GM12873 (cell line): Measurements from ENCODE around the gene STXBP1.

ENCODE experiments used
- CTCF ChIP-seq: IDR thresholded peaks from 2 replicates; pipeline ENCODE4 v1.5.1; 2012; ENCODE audit warnings: low read depth, mild to moderate bottlenecking, moderate library complexity, low read length, control low read depth; ENCODE audit not compliant: insufficient read depth; ENCODE audit errors: missing control alignments

The STXBP1 gene

DNA sequence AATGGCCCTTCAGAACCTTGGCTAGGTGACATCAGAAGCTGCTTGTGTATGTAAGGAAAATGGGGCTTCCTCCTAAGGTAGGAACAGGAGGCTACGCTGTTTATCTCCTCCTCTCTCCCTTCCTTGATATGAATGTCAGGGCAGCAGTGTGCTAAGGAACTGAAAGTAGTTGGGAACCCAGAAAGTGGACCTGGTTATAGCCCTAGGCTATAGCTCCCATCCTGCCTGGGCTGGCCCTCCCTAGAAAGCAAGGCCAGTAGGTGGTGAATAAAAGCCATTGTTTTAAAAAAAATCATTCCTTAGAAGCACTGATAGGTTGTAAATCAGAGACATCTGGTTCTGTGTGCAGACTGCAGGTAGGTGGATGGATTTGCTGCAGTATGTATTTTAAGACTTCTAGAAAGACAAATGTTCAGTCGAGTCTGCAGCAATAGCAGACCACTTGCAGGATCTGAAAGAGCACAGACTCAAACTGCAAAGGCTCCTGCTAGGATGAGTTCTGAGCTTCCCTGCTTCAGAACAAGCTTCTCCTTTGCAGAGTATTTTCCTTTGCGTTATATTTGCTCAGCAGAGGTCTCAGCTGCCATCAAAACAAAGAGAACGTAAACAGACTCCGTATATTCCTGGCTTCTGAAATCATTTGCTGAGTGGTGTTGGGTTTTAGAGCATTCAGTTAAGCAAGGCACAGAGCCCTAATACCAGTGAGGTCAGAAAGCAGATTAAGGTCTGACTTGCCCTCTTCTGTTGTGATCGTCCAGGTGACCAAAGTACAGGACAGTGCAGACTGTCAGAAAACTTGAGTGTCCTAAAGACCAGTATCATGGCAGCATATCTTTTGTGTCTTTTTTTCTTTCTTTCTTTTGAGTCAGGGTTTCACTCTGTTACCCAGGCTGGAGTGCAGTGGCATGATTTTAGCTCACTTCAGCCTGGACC lies 74.7 kb downstream of the STXBP1 start:
- TF ChIP-seq CTCF, result no peak

DNA sequence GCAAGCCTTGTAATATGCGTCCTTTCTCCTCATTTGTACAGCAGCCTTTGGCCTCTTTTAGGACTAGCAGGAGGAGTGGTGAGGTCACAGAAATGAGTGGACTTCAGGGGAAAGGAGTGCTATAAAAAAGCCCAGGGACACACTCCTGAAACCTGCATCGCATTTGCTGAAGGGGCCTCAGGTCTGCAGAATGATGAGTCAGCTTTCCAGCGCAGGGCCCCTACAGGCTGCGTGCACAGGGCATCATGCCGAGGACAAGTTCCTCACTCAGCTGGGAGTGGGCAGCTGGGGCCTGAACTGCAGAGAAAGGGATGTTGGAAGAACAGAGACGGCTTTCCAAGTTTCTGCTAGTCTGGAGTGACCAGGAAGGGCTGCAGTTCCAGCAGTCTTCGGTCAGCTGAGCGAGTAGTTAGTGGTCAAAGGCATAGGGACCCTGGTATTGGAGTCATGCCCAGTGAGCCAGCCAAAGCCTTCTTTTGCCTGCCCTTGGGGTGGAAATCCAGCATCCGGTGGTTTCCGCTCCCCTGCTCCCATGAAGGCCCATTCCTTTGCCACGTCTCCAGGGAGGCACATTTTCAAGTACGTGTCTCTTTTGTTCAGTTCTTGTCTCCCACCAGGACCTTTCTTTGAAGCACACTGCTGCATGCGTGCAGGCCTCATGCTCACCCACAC lies 77.4 kb downstream of the STXBP1 start:
- TF ChIP-seq CTCF, result no peak

DNA sequence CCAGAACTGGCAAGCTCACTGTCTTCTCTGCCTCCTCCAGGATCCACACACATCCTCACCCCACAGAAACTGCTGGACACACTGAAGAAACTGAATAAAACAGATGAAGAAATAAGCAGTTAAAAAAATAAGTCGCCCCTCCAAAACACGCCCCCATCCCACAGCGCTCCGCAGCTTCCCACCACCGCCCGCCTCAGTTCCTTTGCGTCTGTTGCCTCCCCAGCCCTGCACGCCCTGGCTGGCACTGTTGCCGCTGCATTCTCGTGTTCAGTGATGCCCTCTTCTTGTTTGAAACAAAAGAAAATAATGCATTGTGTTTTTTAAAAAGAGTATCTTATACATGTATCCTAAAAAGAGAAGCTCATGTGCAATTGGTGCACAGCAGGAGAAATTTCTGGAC lies 78.7 kb downstream of the STXBP1 start:
- no peak for TF ChIP-seq CTCF

- no peak for TF ChIP-seq CTCF
Observed at GRCh38 chr9:127692071-127692470, 80.0 kb downstream of the STXBP1 start.

GRCh38 chr9:127693143-127693542 lies 81.1 kb downstream of the STXBP1 start:
- no peak for TF ChIP-seq CTCF

DNA sequence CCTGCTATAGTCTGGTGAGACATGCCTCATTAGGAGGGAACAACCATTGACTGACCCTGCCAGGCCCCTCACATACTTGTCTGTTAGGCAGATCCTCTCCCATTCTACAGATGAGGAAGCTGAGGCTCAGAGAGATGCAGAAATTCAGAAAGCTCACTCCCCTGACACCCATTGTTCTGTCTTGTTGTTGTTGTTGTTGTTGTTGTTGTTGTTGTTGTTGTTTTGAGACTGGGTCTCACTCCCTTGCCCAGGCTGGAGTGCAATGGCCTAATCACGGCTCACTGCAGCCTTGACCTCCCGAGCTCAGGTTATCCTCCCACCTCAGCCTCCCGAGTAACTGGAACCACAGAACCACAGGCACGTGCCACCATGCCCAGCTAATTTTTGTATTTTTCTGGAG lies 81.6 kb downstream of the STXBP1 start:
- no peak for TF ChIP-seq CTCF
